WTC11 (cell line): ENCODE measurements around the gene OR2V1. TPM values are rescaled to one million over a fixed set of nuclear protein-coding genes. Genes with fewer than 3 reads are reported as not detected.

Experiments
- AFF4 ChIP-seq: sonication (generic); formaldehyde crosslinking; IDR thresholded peaks from 2 replicates; pipeline ENCODE4 v1.8.1; 2023; ENCODE audit warnings: mild to moderate bottlenecking, missing genetic modification reagents, borderline replicate concordance
- AR ChIP-seq: fragments of 250-450 bp; sonication (Bioruptor Pico); IDR thresholded peaks from 2 replicates; pipeline ENCODE4 v1.9.0; 2021; ENCODE audit warnings: mild to moderate bottlenecking
- ARID4B ChIP-seq: sonication (generic); formaldehyde crosslinking; IDR thresholded peaks from 2 replicates; pipeline ENCODE4 v1.8.0; 2023; ENCODE audit warnings: missing genetic modification reagents, mild to moderate bottlenecking, borderline replicate concordance
- ATF2 ChIP-seq: sonication (generic); formaldehyde crosslinking; IDR thresholded peaks from 2 replicates; pipeline ENCODE4 v1.8.1; 2022; ENCODE audit warnings: low read depth, missing genetic modification reagents, borderline replicate concordance
- CBFB ChIP-seq: sonication (generic); formaldehyde crosslinking; IDR thresholded peaks from 2 replicates; pipeline ENCODE4 v1.8.1; 2022; ENCODE audit warnings: mild to moderate bottlenecking, low read depth, missing genetic modification reagents
- E2F5 ChIP-seq: sonication (generic); formaldehyde crosslinking; IDR thresholded peaks from 2 replicates; pipeline ENCODE4 v1.8.1; 2022; ENCODE audit warnings: mild to moderate bottlenecking, moderate library complexity, missing genetic modification reagents
- ESRRA ChIP-seq: sonication (generic); formaldehyde crosslinking; IDR thresholded peaks from 2 replicates; pipeline ENCODE4 v1.8.1; 2022; ENCODE audit warnings: mild to moderate bottlenecking, missing genetic modification reagents, borderline replicate concordance
- FOXJ3 ChIP-seq: sonication (generic); formaldehyde crosslinking; IDR thresholded peaks from 2 replicates; pipeline ENCODE4 v1.9.0; 2021; ENCODE audit warnings: missing genetic modification reagents, mild to moderate bottlenecking, borderline replicate concordance
- FOXK1 ChIP-seq: sonication (generic); formaldehyde crosslinking; IDR thresholded peaks from 2 replicates; pipeline ENCODE4 v1.8.0; 2022; ENCODE audit warnings: mild to moderate bottlenecking, moderate library complexity, missing genetic modification reagents
- FOXP1 ChIP-seq: sonication (generic); formaldehyde crosslinking; IDR thresholded peaks from 2 replicates; pipeline ENCODE4 v1.8.0; 2022; ENCODE audit warnings: missing genetic modification reagents, mild to moderate bottlenecking, moderate library complexity, borderline replicate concordance
- GTF2I ChIP-seq: fragments of 250-450 bp; sonication (Bioruptor Pico); conservative IDR thresholded peaks from 2 replicates; pipeline ENCODE4 v1.4.0; 2021; ENCODE audit warnings: mild to moderate bottlenecking
- IRF1 ChIP-seq: sonication (generic); formaldehyde crosslinking; IDR thresholded peaks from 2 replicates; pipeline ENCODE4 v1.8.0; 2023; ENCODE audit warnings: missing genetic modification reagents
- MAX ChIP-seq: sonication (generic); formaldehyde crosslinking; IDR thresholded peaks from 2 replicates; pipeline ENCODE4 v1.8.0; 2022; ENCODE audit warnings: mild to moderate bottlenecking, missing genetic modification reagents
- MLX ChIP-seq: sonication (generic); formaldehyde crosslinking; IDR thresholded peaks from 2 replicates; pipeline ENCODE4 v1.8.1; 2023; ENCODE audit warnings: mild to moderate bottlenecking, missing genetic modification reagents, moderate library complexity
- NFE2L1 ChIP-seq: sonication (generic); formaldehyde crosslinking; IDR thresholded peaks from 2 replicates; pipeline ENCODE4 v1.8.1; 2023; ENCODE audit warnings: missing genetic modification reagents
- SMAD3 ChIP-seq: sonication (generic); formaldehyde crosslinking; IDR thresholded peaks from 2 replicates; pipeline ENCODE4 v1.8.0; 2022; ENCODE audit warnings: missing genetic modification reagents, mild to moderate bottlenecking, borderline replicate concordance
- USF1 ChIP-seq: sonication (generic); formaldehyde crosslinking; IDR thresholded peaks from 2 replicates; pipeline ENCODE4 v1.8.0; 2022; ENCODE audit warnings: mild to moderate bottlenecking, missing genetic modification reagents
- ZBTB21 ChIP-seq: sonication (generic); formaldehyde crosslinking; IDR thresholded peaks from 2 replicates; pipeline ENCODE4 v1.8.1; 2023; ENCODE audit warnings: mild to moderate bottlenecking, missing genetic modification reagents, borderline replicate concordance
- ZNF138 ChIP-seq: sonication (generic); formaldehyde crosslinking; conservative IDR thresholded peaks from 2 replicates; pipeline ENCODE4 v1.8.1; 2022; ENCODE audit warnings: mild to moderate bottlenecking, moderate library complexity, missing genetic modification reagents
- ZNF219 ChIP-seq: sonication (generic); formaldehyde crosslinking; IDR thresholded peaks from 2 replicates; pipeline ENCODE4 v1.8.0; 2023; ENCODE audit warnings: missing genetic modification reagents, mild to moderate bottlenecking, borderline replicate concordance
- ZNF232 ChIP-seq: sonication (generic); formaldehyde crosslinking; IDR thresholded peaks from 2 replicates; pipeline ENCODE4 v1.8.0; 2022; ENCODE audit warnings: mild to moderate bottlenecking, missing genetic modification reagents
- total RNA-seq: library from RNA; stranded (reverse); gene quantifications from 3 replicates; pipeline ENCODE4 v1.2.3, GENCODE V29; 2021

Gene OR2V1
- total RNA-seq, 1 experiment from 2014 or later: not detected

- no peak for TF ChIP-seq ATF2 (CRISPR knock-in tag)
- TF ChIP-seq E2F5 (CRISPR knock-in tag): no peak
- 0 out of 2 replicates have a peak, but pooled peaks have one; percentile 41 for TF ChIP-seq FOXK1 (CRISPR knock-in tag)
- TF ChIP-seq AFF4 (CRISPR knock-in tag): no peak
- peak; percentile 24; the same call in 1 of the 2 replicates for TF ChIP-seq NFE2L1 (CRISPR knock-in tag)
- no peak for TF ChIP-seq USF1 (CRISPR knock-in tag)
- no peak for TF ChIP-seq MLX (CRISPR knock-in tag)
- peak; percentile 63; the same call in 1 of the 2 replicates for TF ChIP-seq AR (CRISPR knock-in tag)
- peak; percentile 67 for TF ChIP-seq GTF2I (CRISPR knock-in tag)
- no peak for TF ChIP-seq CBFB (CRISPR knock-in tag)
- no peak for TF ChIP-seq ZBTB21 (CRISPR knock-in tag)
- TF ChIP-seq IRF1: no peak
- no peak for TF ChIP-seq ZNF138 (CRISPR knock-in tag)
- TF ChIP-seq FOXJ3 (CRISPR knock-in tag): no peak
- TF ChIP-seq FOXP1: peak; percentile 39
- TF ChIP-seq ZNF219 (CRISPR knock-in tag): no peak
- no peak for TF ChIP-seq ZNF232
- no peak for TF ChIP-seq ESRRA (CRISPR knock-in tag)
- no peak for TF ChIP-seq SMAD3
- TF ChIP-seq MAX: peak; percentile 45; the same call in 1 of the 2 replicates
- peak; percentile 10; the same call in 1 of the 2 replicates for TF ChIP-seq ARID4B (CRISPR knock-in tag)
These were observed 42.7 kb upstream of the OR2V1 start (continued) for GRCh38 chr5:181173420-181174342.
